ENCODE data around the gene PLD6.

The PLD6 gene

DNA sequence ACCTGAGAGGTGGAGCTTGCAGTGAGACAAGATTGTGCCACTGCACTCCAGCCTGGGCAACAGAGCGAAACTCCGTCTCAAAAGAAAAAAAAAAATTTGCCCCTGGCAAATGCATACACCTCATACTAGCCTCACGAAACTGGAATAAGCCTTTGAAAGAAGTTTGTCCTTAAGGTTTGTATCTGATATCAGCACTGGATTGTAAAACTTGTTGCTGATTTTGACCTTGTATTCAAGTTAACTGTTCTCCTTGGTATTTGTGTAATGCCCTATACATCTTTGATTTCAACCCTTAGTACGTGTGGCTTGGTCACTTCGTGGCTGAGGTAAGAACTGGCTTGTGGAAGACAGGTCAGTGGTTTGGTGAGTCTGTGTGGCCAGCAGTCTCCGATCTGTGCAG is 37.0 kb upstream of the PLD6 start:
- POLR2A ChIA-PET: no interaction called here
- no peak for DNase-seq (ENCODE audit: extremely low spot score)
- TF ChIP-seq NFRKB (IDR thresholded peaks at IDR 0.05) (no peak), FOXK2 (IDR thresholded peaks at IDR 0.05) (no peak), FOXA1 (IDR thresholded peaks at IDR 0.05) (no peak), PKNOX1 (IDR thresholded peaks at IDR 0.05) (no peak), HDGF (IDR thresholded peaks at IDR 0.05; ENCODE audit: borderline replicate concordance) (no peak), LEF1 (IDR thresholded peaks at IDR 0.05; ENCODE audit: borderline replicate concordance) (no peak), BHLHE40 (IDR thresholded peaks at IDR 0.05; ENCODE audit: borderline replicate concordance) (no peak), ARNT (IDR thresholded peaks at IDR 0.05) (no peak), ZNF384 (IDR thresholded peaks at IDR 0.05) (no peak), ELF4 (IDR thresholded peaks at IDR 0.05) (no peak), SUZ12 (IDR thresholded peaks at IDR 0.05) (no peak), TARDBP (IDR thresholded peaks at IDR 0.05) (no peak), L3MBTL2 (conservative IDR thresholded peaks at IDR 0.05) (no peak)
- CTCF ChIA-PET: no interaction called here

DNA sequence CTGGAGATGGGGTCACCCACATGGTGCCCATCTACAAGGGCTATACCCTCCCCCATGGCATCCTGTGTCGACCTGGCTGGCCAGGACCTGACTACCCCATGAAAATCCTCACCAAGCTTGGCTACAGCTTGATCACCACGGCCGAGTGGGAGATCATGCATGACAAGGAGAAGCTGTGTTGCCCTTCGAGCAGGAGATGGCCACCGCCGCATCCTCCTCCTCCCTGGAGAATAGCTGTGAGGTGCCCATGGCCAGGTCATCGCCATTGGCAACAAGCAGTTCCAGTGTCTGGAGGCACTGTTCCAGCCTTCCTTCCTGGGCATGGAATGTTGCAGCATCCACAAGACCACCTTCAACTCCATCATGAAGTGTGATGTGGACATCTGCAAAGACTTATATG is 36.1 kb upstream of the PLD6 start:
- ChIA-PET CTCF (interaction anchor here (0.6 kb wide), 1 partner anchor 43 kb away, joined by 8 read pairs; no protein-coding TSS in a partner anchor), POLR2A (no interaction called here)
- DNase-seq (ENCODE audit: extremely low spot score): no peak
- no peak for TF ChIP-seq ELF4 (IDR thresholded peaks at IDR 0.05)
- no peak for TF ChIP-seq ZNF384 (IDR thresholded peaks at IDR 0.05)
- no peak for TF ChIP-seq SUZ12 (IDR thresholded peaks at IDR 0.05)
- TF ChIP-seq FOXK2 (IDR thresholded peaks at IDR 0.05): no peak
- TF ChIP-seq CTBP1 (IDR thresholded peaks at IDR 0.05; ENCODE audit: borderline replicate concordance): no peak
- TF ChIP-seq LEF1 (IDR thresholded peaks at IDR 0.05; ENCODE audit: borderline replicate concordance): no peak
- TF ChIP-seq TARDBP (IDR thresholded peaks at IDR 0.05): no peak
- no peak for TF ChIP-seq SP1 (IDR thresholded peaks at IDR 0.05)
- no peak for TF ChIP-seq L3MBTL2 (conservative IDR thresholded peaks at IDR 0.05)
- no peak for TF ChIP-seq ARNT (IDR thresholded peaks at IDR 0.05)
- TF ChIP-seq HDGF (IDR thresholded peaks at IDR 0.05; ENCODE audit: borderline replicate concordance): no peak
- no peak for TF ChIP-seq FOXA1 (IDR thresholded peaks at IDR 0.05)

DNA sequence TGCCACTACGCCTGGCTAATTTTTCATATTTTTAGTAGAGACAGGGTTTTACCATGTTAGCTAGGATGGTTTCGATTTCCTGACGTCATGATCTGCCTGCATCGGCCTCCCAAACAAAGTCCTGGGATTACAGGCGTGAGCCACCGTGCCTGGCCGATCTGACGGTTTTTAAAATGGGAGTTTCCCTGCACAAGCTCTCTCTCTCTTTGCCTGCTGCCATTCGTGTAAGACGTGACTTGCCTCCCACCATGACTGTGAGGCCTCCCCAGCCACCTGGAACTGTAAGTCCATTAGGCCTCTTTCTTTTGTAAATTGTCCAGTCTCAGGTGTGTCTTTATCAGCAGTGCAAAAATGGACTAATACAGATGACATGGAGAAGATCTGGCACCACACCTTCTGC is 35.5 kb upstream of the PLD6 start:
- TF ChIP-seq SUZ12 (IDR thresholded peaks at IDR 0.05) (no peak), FOXK2 (IDR thresholded peaks at IDR 0.05) (no peak), BHLHE40 (IDR thresholded peaks at IDR 0.05; ENCODE audit: borderline replicate concordance) (no peak), PKNOX1 (IDR thresholded peaks at IDR 0.05) (no peak), TARDBP (IDR thresholded peaks at IDR 0.05) (no peak), ARNT (IDR thresholded peaks at IDR 0.05) (no peak), ELF4 (IDR thresholded peaks at IDR 0.05) (no peak), CTBP1 (IDR thresholded peaks at IDR 0.05; ENCODE audit: borderline replicate concordance) (no peak)
- DNase-seq (ENCODE audit: extremely low spot score): no peak
- POLR2A ChIA-PET: no interaction called here
- CTCF ChIA-PET: no interaction called here

DNA sequence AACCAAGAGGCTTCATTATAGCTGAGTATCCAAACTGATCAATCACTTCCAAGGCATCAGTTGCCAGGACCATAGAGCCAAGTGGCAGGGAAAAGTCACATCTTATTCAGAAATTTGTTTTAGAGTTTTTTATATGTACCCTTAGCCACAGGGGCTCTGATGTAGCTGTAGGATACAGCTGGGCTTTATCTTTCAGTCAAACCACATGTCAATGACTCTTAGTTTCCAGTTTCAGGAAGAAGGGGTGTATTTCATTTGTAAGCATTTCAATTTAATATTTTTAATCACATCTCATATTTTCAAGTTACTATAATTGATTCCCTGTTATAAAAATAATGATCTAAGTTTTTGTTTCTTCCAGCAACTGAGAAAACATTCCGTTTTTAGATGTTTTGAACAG is 33.7 kb upstream of the PLD6 start:
- no peak for TF ChIP-seq BHLHE40 (IDR thresholded peaks at IDR 0.05; ENCODE audit: borderline replicate concordance)
- TF ChIP-seq PKNOX1 (IDR thresholded peaks at IDR 0.05): no peak
- no peak for TF ChIP-seq CTBP1 (IDR thresholded peaks at IDR 0.05; ENCODE audit: borderline replicate concordance)
- TF ChIP-seq TARDBP (IDR thresholded peaks at IDR 0.05): no peak
- TF ChIP-seq SUZ12 (IDR thresholded peaks at IDR 0.05): no peak
- no peak for TF ChIP-seq ZNF384 (IDR thresholded peaks at IDR 0.05)
- TF ChIP-seq SP1 (IDR thresholded peaks at IDR 0.05): no peak
- no peak for TF ChIP-seq FOXA1 (IDR thresholded peaks at IDR 0.05)
- no peak for TF ChIP-seq ELF4 (IDR thresholded peaks at IDR 0.05)
- ChIA-PET CTCF (interaction anchor here (0.7 kb wide), 1 partner anchor 248 kb away, joined by 3 read pairs; no protein-coding TSS in a partner anchor), POLR2A (no interaction called here)
- DNase-seq (ENCODE audit: extremely low spot score): no peak

DNA sequence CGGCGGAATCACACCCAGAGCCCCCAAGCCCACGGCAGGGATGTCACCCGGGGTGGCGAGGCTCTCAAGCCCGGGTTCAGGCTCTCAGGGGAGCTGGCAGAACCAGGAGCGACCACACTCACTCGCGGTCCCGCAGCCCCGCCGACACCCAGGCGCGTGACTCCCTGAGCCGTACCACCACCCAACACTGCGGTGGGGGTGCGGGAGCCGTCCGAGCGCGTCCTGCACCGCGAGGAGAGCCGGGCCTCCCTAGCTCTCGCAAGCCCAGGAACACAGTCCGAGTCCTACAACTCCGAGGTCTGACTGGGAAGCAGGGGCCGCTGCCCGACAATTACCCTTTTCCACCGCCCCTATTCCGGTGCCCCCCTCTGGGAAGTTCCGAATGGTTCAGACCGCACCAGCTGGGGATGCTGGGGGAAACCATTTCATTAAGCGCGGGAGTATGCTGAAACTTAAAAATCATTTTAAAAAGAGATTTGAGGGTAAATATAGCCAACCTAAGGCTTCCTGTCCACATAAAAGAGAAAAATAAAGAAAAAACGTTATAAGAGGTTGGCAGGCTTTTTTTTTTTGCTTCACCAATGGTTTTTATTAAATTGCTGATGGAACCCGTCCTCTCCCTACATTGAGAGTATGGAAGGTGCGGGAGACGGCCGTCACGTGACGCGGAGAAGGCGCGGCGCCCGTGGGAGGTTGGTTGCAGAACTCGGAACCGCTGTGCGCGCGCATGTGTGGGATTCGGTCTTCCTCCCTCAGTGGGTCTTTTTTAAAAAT is 31.1 kb upstream of the PLD6 start, which contains the start of gene FLCN:
Gene FLCN, minus strand, starts transcription at position 143 of the 774 bp plus-strand sequence. CDS start 9,031 bp downstream, outside the sequence.
- CTCF ChIA-PET: interaction anchor here (0.5 kb wide), 1 partner anchor 355 kb away, joined by 3 read pairs; no protein-coding TSS in a partner anchor
- POLR2A ChIA-PET: interaction anchor here (0.6 to 2.8 kb wide), 7 partner anchors 16 to 76 kb away, joined by 3 to 11 read pairs (median 9); partner anchors contain the start of gene COPS3
- DNase-seq (ENCODE audit: extremely low spot score): peak; percentile 83
- TF ChIP-seq PKNOX1 (IDR thresholded peaks at IDR 0.05): no peak
- TF ChIP-seq CTBP1 (IDR thresholded peaks at IDR 0.05; ENCODE audit: borderline replicate concordance): no peak
- TF ChIP-seq FOXM1 (IDR thresholded peaks at IDR 0.05; ENCODE audit: borderline replicate concordance): peak; percentile 97
- peak; percentile 56; the same call in 1 of the 2 replicates for TF ChIP-seq ELF4 (IDR thresholded peaks at IDR 0.05)
- peak; percentile 69 for TF ChIP-seq TARDBP (IDR thresholded peaks at IDR 0.05)
- no peak for TF ChIP-seq SP1 (IDR thresholded peaks at IDR 0.05)
- TF ChIP-seq FOXK2 (IDR thresholded peaks at IDR 0.05): no peak
- no peak; the same call in 1 of the 2 replicates for TF ChIP-seq LEF1 (IDR thresholded peaks at IDR 0.05; ENCODE audit: borderline replicate concordance)
- peak; percentile 46; the same call in 1 of the 2 replicates for TF ChIP-seq L3MBTL2 (conservative IDR thresholded peaks at IDR 0.05)
- TF ChIP-seq BHLHE40 (IDR thresholded peaks at IDR 0.05; ENCODE audit: borderline replicate concordance): peak; percentile 99
- TF ChIP-seq ARNT (IDR thresholded peaks at IDR 0.05): no peak
- TF ChIP-seq NFRKB (IDR thresholded peaks at IDR 0.05): 0 out of 2 replicates have a peak, but pooled peaks have one; percentile 46
- TF ChIP-seq ZNF384 (IDR thresholded peaks at IDR 0.05): no peak
- TF ChIP-seq SUZ12 (IDR thresholded peaks at IDR 0.05): no peak
- TF ChIP-seq HDGF (IDR thresholded peaks at IDR 0.05; ENCODE audit: borderline replicate concordance): no peak
- TF ChIP-seq FOXA1 (IDR thresholded peaks at IDR 0.05): no peak

All from HEK293T (cell line).